AG09319 (cell line): ENCODE results near the gene NUDT6.
"Not testable (repeated sequence)": the region's sequence is repeated elsewhere in the genome, so short reads cannot be mapped to it uniquely, and the experiment has no call there.

ENCODE experiments used
- DNase-seq: peaks from one replicate; pipeline ENCODE4 v3.0.0-alpha.2; 2010; ENCODE audit warnings: low read depth; ENCODE audit errors: extremely low read depth
- TF ChIP-seq, protein P1 (sequence below): IDR thresholded peaks from 2 replicates; pipeline ENCODE4 v1.5.1; 2011; ENCODE audit warnings: low read depth, mild to moderate bottlenecking, inconsistent platforms, low read length, moderate library complexity

NUDT6 gene

DNA sequence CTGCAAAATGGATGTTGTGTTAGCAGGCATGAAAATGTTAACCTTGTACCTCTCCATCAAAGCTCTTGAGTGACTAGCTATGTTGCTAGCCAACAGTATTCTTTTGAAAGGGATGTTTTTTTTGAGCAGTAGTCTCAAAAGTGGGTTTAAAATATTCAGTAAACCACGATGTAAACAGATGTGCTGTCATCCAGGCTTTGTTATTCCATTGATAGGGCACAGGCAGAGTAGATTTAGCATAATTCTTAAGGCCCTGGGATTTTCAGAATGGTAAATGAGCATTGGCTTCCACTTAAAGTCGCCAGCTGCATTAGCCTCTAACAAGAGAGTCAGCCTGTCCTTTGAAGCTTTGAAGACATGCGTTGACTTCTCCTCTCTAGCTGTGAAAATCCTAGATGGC is 77.3 kb downstream of the NUDT6 start:
- TF ChIP-seq, protein P1, sequence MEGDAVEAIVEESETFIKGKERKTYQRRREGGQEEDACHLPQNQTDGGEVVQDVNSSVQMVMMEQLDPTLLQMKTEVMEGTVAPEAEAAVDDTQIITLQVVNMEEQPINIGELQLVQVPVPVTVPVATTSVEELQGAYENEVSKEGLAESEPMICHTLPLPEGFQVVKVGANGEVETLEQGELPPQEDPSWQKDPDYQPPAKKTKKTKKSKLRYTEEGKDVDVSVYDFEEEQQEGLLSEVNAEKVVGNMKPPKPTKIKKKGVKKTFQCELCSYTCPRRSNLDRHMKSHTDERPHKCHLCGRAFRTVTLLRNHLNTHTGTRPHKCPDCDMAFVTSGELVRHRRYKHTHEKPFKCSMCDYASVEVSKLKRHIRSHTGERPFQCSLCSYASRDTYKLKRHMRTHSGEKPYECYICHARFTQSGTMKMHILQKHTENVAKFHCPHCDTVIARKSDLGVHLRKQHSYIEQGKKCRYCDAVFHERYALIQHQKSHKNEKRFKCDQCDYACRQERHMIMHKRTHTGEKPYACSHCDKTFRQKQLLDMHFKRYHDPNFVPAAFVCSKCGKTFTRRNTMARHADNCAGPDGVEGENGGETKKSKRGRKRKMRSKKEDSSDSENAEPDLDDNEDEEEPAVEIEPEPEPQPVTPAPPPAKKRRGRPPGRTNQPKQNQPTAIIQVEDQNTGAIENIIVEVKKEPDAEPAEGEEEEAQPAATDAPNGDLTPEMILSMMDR, result no peak
- DNase-seq, result no peak

DNA sequence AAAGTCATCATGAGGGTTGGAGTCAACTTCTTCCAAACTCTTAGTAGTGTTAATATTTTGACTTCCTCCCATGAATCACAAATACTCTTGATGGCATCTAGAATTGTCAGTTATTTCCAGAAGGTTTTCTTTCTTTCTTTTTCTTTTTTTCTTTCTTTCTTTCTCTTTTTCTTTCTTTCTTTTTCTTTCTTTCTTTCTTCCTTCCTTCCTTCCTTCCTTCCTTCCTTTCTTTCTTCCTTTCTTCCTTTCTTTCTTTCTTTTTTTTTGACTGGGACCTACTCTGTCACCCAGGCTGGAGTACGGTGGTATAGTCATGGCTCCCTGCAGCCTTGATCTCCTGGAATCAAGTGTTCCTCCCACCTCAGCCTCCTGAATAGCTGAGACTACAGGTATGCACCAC is 78.0 kb downstream of the NUDT6 start:
- not testable (repeated sequence) for DNase-seq

DNA sequence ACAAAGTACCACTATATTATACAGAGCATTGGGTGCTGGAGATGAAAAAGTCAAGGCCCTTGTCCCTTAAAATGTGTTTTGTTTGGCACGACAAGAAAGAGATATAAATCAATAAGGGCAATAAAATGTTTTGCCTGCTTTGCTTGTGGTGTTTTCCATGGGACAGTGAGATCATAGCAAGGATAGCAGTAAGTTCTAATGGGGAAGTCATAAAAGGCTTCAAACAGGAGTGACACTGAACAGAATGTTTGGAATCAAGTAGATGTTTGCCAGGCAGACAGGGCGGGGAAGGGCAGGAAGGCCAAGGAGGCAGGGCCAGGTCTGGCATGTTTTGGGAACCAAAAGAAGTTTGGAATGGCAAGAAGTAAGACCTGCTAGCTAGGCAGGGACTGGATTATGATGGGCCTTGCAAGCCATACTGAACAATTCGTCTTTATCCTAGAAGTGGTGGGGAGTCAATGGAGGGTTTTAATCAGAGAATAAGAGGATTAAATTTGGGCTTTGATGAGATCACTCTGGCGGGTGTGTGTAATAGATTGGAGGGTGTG is 79.3 kb downstream of the NUDT6 start:
- DNase-seq, result no peak
- TF ChIP-seq, protein P1, result no peak
